Measurements from ENCODE around the gene CASS4.

GRCh38 chr20:56400001-56400640 lies 11.9 kb upstream of the CASS4 start:
- TF ChIP-seq CTCF (IDR thresholded peaks at IDR 0.05) (peak; percentile 94), EZH2phosphoT487 (IDR thresholded peaks at IDR 0.05) (no peak)
